ENCODE data around the gene PRIMPOL. TPM values are rescaled to one million over a fixed set of nuclear protein-coding genes. Genes with fewer than 3 reads are reported as not detected.

PRIMPOL gene
- total RNA-seq, 1 donor from 2014 or later: 19.0 TPM

DNA sequence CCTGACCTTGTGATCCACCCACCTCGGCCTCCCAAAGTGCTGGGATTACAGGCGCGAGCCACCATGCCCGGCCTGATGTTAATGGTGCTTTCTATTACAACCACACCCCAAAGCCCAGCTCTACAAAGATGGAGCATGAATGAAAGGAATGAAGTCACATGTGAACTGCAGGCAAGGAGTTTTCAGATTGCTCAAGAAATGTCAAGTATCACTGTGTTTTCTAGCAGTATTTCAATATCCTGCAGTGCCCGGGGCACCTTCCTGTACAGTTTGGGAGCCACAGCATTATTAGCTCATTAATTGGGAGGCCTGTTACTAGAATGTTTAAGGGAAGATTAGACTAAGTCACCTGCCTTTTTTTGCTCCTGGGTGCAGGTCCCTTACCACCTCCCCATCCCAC, 40.1 kb downstream of the PRIMPOL start:
- no peak for TF ChIP-seq CTCF (IDR thresholded peaks at IDR 0.05; ENCODE audit: unreplicated experiment)
- Mint-ChIP-seq H3K36me3 (ENCODE audit: insufficient read depth) (peaks cover 12% of the 10 kb centered on the region), H3K4me3 (ENCODE audit: low read depth) (no peak overlapping the region), H3K9me3 (ENCODE audit: low read depth) (no peaks in the 10 kb centered on the region), H3K4me1 (ENCODE audit: low read depth) (no peaks in the 10 kb centered on the region), H3K27me3 (no peaks in the 10 kb centered on the region), H3K27ac (no peak overlapping the region)
- DNase-seq (ENCODE audit: low spot score, unreplicated experiment): no peak

DNA sequence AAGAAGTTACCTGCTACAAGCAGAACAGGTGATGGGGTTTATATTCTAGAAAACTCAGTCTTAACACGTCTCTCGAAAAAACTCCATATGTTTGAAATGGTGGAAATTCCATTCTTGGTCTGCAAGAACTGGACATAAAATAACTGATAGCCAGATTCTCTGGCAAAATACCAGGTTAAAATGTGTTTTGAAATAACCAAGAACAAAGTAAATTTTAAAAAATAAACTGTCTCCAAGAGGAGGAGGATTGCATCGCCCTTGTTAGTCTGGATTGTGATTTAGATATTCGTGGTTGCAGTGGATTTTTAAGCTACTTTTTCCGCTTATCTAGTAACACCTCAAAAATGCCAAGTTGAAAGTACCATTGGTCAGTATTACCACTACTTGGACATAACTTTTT, 43.5 kb downstream of the PRIMPOL start:
- no peak for DNase-seq (ENCODE audit: low spot score, unreplicated experiment)
- no peak overlapping the region for H3K27ac Mint-ChIP-seq
- no peaks in the 10 kb centered on the region for H3K9me3 Mint-ChIP-seq (ENCODE audit: low read depth)
- H3K4me3 Mint-ChIP-seq (ENCODE audit: low read depth): no peak overlapping the region
- peaks cover 11% of the 10 kb centered on the region for H3K36me3 Mint-ChIP-seq (ENCODE audit: insufficient read depth)
- TF ChIP-seq CTCF (IDR thresholded peaks at IDR 0.05; ENCODE audit: unreplicated experiment): no peak
- H3K4me1 Mint-ChIP-seq (ENCODE audit: low read depth): no peaks in the 10 kb centered on the region
- no peaks in the 10 kb centered on the region for H3K27me3 Mint-ChIP-seq

DNA sequence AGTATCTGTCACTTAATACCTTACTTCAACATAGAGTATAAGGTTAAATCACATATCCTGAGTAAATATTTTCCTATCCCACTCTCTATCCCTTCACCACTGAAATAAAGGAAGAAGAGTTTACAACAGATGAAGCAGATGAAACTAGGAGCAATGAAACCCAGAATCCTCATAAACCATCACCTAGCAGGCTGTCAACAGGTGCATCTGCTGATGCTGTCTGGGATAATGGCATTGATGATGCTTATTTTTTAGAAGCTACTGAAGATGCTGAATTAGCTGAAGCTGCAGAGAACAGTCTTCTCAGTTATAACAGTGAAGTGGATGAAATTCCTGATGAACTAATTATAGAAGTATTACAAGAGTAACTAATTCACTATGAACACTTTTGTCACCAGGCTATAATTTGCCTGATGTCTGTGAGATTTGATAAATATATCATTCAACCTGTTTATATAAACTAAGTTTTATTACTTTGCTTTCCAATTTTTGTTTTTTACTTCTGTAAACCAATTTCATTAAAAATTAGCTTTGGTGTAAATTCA, 44.9 kb downstream of the PRIMPOL start:
- Mint-ChIP-seq H3K4me3 (ENCODE audit: low read depth) (no peak overlapping the region), H3K36me3 (ENCODE audit: insufficient read depth) (peaks cover 11% of the 10 kb centered on the region), H3K9me3 (ENCODE audit: low read depth) (no peaks in the 10 kb centered on the region), H3K4me1 (ENCODE audit: low read depth) (no peaks in the 10 kb centered on the region), H3K27ac (no peak overlapping the region), H3K27me3 (no peaks in the 10 kb centered on the region)
- DNase-seq (ENCODE audit: low spot score, unreplicated experiment): no peak
- no peak for TF ChIP-seq CTCF (IDR thresholded peaks at IDR 0.05; ENCODE audit: unreplicated experiment)

DNA sequence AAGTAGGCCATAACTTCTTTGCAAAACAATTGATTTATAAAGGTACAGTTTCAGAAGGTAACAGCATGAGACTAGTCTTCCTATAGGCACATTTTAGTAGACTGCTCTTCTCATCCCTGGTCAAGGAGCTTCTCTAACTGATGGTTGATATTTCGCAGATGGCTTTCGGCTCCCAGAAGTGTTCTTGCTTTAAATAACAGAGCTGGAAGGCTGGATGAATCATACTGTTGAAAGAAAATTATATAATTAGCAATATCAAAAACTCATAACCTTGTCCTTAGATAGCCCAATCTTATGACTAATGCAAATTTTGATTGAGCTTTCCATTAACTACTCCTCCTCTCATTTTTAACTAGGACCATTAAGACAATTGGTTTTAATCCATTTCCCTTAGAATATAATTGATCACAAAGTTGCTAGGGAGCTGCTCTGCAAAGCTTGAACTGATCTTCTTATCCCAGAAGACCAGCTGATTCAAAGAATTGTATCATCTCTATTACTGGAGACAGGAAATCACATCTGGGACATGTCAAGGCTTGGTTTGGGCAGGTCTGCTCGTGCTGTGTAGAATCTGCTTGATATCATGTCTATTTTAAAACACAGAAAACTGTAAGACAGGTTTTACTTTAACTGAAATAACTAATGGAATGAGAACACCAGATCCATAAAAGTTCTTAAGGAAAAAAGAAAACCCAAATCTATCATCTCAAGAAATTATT, 45.8 kb downstream of the PRIMPOL start:
- Mint-ChIP-seq H3K27ac (no peak overlapping the region), H3K27me3 (no peaks in the 10 kb centered on the region), H3K36me3 (ENCODE audit: insufficient read depth) (peaks cover 11% of the 10 kb centered on the region), H3K4me3 (ENCODE audit: low read depth) (no peak overlapping the region), H3K4me1 (ENCODE audit: low read depth) (no peaks in the 10 kb centered on the region), H3K9me3 (ENCODE audit: low read depth) (no peaks in the 10 kb centered on the region)
- no peak for DNase-seq (ENCODE audit: low spot score, unreplicated experiment)
- TF ChIP-seq CTCF (IDR thresholded peaks at IDR 0.05; ENCODE audit: unreplicated experiment): no peak

GRCh38 chr4:184697956-184698355, 48.4 kb downstream of the PRIMPOL start:
- DNase-seq (ENCODE audit: low spot score, unreplicated experiment): no peak
- TF ChIP-seq CTCF (IDR thresholded peaks at IDR 0.05; ENCODE audit: unreplicated experiment): no peak
- Mint-ChIP-seq H3K27me3 (no peaks in the 10 kb centered on the region), H3K4me3 (ENCODE audit: low read depth) (no peak overlapping the region), H3K4me1 (ENCODE audit: low read depth) (no peaks in the 10 kb centered on the region), H3K9me3 (ENCODE audit: low read depth) (no peaks in the 10 kb centered on the region), H3K27ac (no peak overlapping the region), H3K36me3 (ENCODE audit: insufficient read depth) (peaks cover 5% of the 10 kb centered on the region)
